B cell (primary cell): ENCODE data around the gene HOXA4. TPM values are rescaled to one million over a fixed set of nuclear protein-coding genes. Genes with fewer than 3 reads are reported as not detected.

ENCODE experiments used
- ATAC-seq: fragments of 200-7000 bp; cut with Tn5 transposase; one replicate; pipeline ENCODE4 v1.10.0; 2021; ENCODE audit warnings: low read depth, mild to moderate bottlenecking, moderate number of reproducible peaks, moderate library complexity
- CTCF ChIA-PET: fragments of 350-600 bp; sonication (Branson Sonifier 250); formaldehyde crosslinking; loops from one replicate; lab custom pipeline; 2021; ENCODE audit warnings: antibody characterized with exemption, inconsistent platforms; lab: Charles Lee
- POLR2A ChIA-PET: fragments of 350-600 bp; sonication (Branson Sonifier 250); formaldehyde crosslinking; loops from one replicate; lab custom pipeline; 2021; ENCODE audit warnings: antibody characterized with exemption; lab: Charles Lee
- DNase-seq: peaks from one replicate; pipeline ENCODE4 v3.0.0; 2013
- H2AFZ ChIP-seq: 2 replicates; pipeline ENCODE4 v1.6.1; 2012; ENCODE audit warnings: mild to moderate bottlenecking, low read depth, low read length; ENCODE audit not compliant: insufficient read depth, poor library complexity, severe bottlenecking
- H3K27ac ChIP-seq, 2 donors: 1 replicate in 1 of 2; 2 replicates in 1 of 2; pipeline ENCODE4 v1.5.1; 2012 to 2013; ENCODE audit warnings: low read length in 2 of 2, mild to moderate bottlenecking in 2 of 2, moderate library complexity in 1 of 2
- H3K27me3 ChIP-seq, 4 experiments: fragments of 200-600 bp in 1 of 4; sonication (generic) in 1 of 4; replicated peaks in 1 of 4; 1 replicate in 2 of 4; 2 replicates in 2 of 4; pipeline versions ENCODE4 v1.6.1 to v1.7.0; 2013 to 2016; ENCODE audit warnings: low read length in 3 of 4, mild to moderate bottlenecking in 2 of 4, mixed read lengths in 1 of 4, moderate library complexity in 1 of 4; ENCODE audit not compliant: insufficient read depth in 4 of 4, control insufficient read depth in 3 of 4; ENCODE audit errors: control extremely low read depth in 1 of 4
- H3K36me3 ChIP-seq, 2 experiments: replicated peaks in 1 of 2; 1 replicate in 1 of 2; 2 replicates in 1 of 2; pipeline versions ENCODE4 v1.6.1 to v1.7.1; 2013; ENCODE audit warnings: low read length in 1 of 2; ENCODE audit not compliant: insufficient read depth in 2 of 2, control insufficient read depth in 1 of 2; ENCODE audit errors: control extremely low read depth in 1 of 2, extremely low read depth in 1 of 2
- H3K4me1 ChIP-seq, 2 donors: fragments of 200-600 bp in 1 of 2; sonication (generic) in 1 of 2; 1 replicate in 1 of 2; 2 replicates in 1 of 2; pipeline versions ENCODE4 v1.5.1 to v1.6.1; 2013 to 2017; ENCODE audit warnings: low read length in 2 of 2; ENCODE audit not compliant: control insufficient read depth in 2 of 2, insufficient read depth in 2 of 2
- H3K4me2 ChIP-seq: replicated peaks from 2 replicates; pipeline ENCODE3; 2012; ENCODE audit warnings: mild to moderate bottlenecking, low read depth, low read length; ENCODE audit not compliant: poor library complexity, severe bottlenecking
- H3K4me3 ChIP-seq, 5 experiments: fragments of 200-600 bp in 1 of 5; sonication (generic) in 1 of 5; 1 replicate in 3 of 5; 2 replicates in 2 of 5; pipeline versions ENCODE4 v1.5.1 to v1.7.0; 2011 to 2016; ENCODE audit warnings: low read length in 4 of 5, mild to moderate bottlenecking in 4 of 5, low read depth in 2 of 5, control low read depth in 1 of 5, moderate library complexity in 1 of 5; ENCODE audit not compliant: insufficient read depth in 1 of 5; ENCODE audit errors: control extremely low read depth in 1 of 5, extremely low read depth in 1 of 5
- H3K79me2 ChIP-seq: fragments of 200-600 bp; sonication (generic); one replicate; pipeline ENCODE4 v1.6.0; 2016; ENCODE audit warnings: low read length; ENCODE audit not compliant: control insufficient read depth, insufficient read depth
- H3K9ac ChIP-seq: fragments of 200-600 bp; sonication (generic); 2 replicates; pipeline ENCODE4 v1.6.1; 2017; ENCODE audit warnings: mild to moderate bottlenecking, low read length, moderate library complexity
- H3K9me3 ChIP-seq, 3 donors: one replicate each; pipeline versions ENCODE4 v1.6.1 to v1.7.1; 2013; ENCODE audit warnings: low read length in 2 of 3; ENCODE audit not compliant: control insufficient read depth in 2 of 3, insufficient read depth in 1 of 3; ENCODE audit errors: control extremely low read depth in 1 of 3
- H4K20me1 ChIP-seq: 2 replicates; pipeline ENCODE4 v1.6.0; 2012; ENCODE audit warnings: mild to moderate bottlenecking, low read length; ENCODE audit not compliant: insufficient read depth, control insufficient read depth, poor library complexity, severe bottlenecking
- H3K27ac Mint-ChIP-seq: one replicate; pipeline ENCODE4 v1.8.0; 2021; ENCODE audit warnings: mixed read lengths
- H3K27me3 Mint-ChIP-seq: one replicate; pipeline ENCODE4 v1.8.0; 2021; ENCODE audit warnings: mixed read lengths
- H3K4me1 Mint-ChIP-seq: one replicate; pipeline ENCODE4 v1.8.0; 2021; ENCODE audit warnings: mixed read lengths
- H3K4me3 Mint-ChIP-seq: one replicate; pipeline ENCODE4 v1.8.0; 2021; ENCODE audit warnings: mixed read lengths
- H3K9me3 Mint-ChIP-seq: one replicate; pipeline ENCODE4 v1.8.0; 2022; ENCODE audit warnings: mixed read lengths; ENCODE audit not compliant: insufficient read depth
- EZH2 ChIP-seq: IDR thresholded peaks from 2 replicates; pipeline ENCODE4 v1.6.1; 2012; ENCODE audit warnings: borderline replicate concordance, low read depth, mild to moderate bottlenecking, moderate library complexity, low read length; ENCODE audit not compliant: insufficient read depth, poor library complexity, severe bottlenecking
- WGBS: methylation state at CpG from one replicate; pipeline ENCODE4 v1.1.5; 2013; ENCODE audit warnings: missing lambda C conversion rate; ENCODE audit not compliant: insufficient coverage; 5-methylcytosine and 5-hydroxymethylcytosine counted together
- intact Hi-C: fragments of 100-400 bp; cut with micrococcal nuclease; formaldehyde crosslinking; loops from one replicate; pipeline ENCODE4 v1.10.0; 2022
- polyA plus RNA-seq: library from polyadenylated mRNA; depleted of rRNA; stranded (reverse); fragments of >200 nt; gene quantifications from 2 replicates; pipeline ENCODE4 v1.2.3, GENCODE V29; 2012
- total RNA-seq, 2 donors: library from RNA; stranded (reverse); fragments of 120-200 nt in 1 of 2; gene quantifications; 1 replicate in 1 of 2; 2 replicates in 1 of 2; pipeline versions ENCODE4 v1.2.3 to v1.2.4, GENCODE V29; 2013 to 2022
- TF ChIP-seq, protein P1 (sequence below): fragments of 200-600 bp; IDR thresholded peaks from one replicate; pipeline ENCODE4 v1.8.0; 2022; ENCODE audit warnings: antibody characterized with exemption, mild to moderate bottlenecking

HOXA4 gene
- total and polyA plus RNA-seq, 2 donors (not counting 1 experiment from before 2014, with no cell fraction given) = 0.30 TPM; not detected in 1

DNA sequence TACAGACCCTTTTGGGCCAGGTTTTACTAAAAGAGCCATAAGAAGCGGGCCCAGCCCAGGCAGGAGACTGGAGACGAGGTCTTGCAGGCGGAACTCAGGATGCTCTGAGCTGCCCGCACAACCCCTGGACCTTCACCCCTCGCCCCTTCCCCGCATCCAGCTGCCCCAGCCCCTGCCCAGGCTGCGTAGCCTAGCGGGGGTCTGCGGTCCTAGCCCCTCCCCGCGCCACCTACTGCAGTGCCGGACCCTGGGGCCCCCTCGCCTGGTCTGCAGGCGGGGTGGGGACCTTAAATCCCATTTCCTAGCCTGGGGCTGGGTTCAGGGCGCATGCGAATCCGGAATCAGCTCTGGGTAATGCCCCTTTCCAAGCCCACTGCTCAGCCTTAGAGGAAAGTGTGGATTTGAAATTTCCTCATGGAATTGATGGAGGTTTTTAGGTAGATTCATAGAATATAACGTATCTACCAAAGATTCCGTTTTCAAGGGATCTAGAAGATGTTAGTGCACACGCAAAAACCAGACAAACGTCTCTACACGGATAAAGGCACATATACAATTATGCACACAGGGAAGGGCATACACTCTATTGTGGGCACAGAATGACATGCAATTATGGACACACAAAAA is 22.4 kb upstream of the HOXA4 start:
- Histone ChIP-seq H2AFZ (no peak overlapping the region), H3K36me3 (no peaks in the 10 kb centered on the region), H3K27me3 (peaks cover 1 to 98% (median 89%) of the 10 kb centered on the region in 4 experiments), H3K9me3 (peaks cover 0 to 89% (median 18%) of the 10 kb centered on the region in 3 donors), H3K27ac (no peak overlapping the region), H3K79me2 (no peaks in the 10 kb centered on the region), H3K4me1 (peaks cover 64 to 77% of the 10 kb centered on the region in 2 donors), H3K4me3 (no peak overlapping the region), H3K9ac (no peak overlapping the region), H4K20me1 (peaks cover 10% of the 10 kb centered on the region), H3K4me2 (peak overlapping the region; percentile 79)
- Mint-ChIP-seq H3K4me1 (peaks cover 44% of the 10 kb centered on the region), H3K4me3 (no peak overlapping the region), H3K27me3 (peaks cover 71% of the 10 kb centered on the region), H3K27ac (no peak overlapping the region), H3K9me3 (no peaks in the 10 kb centered on the region)
- ChIA-PET CTCF (interaction anchor here (0.8 to 6.9 kb wide), 5 partner anchors 9 to 1298 kb away, joined by 3 to 52 read pairs (median 3); no protein-coding TSS in a partner anchor), POLR2A (no interaction called here)
- intact Hi-C loops = loop anchor here (5.0 kb wide), 1 partner anchor 34 kb away; the partner anchor contains the start of gene HOXA11
- no peak for TF ChIP-seq EZH2
- TF ChIP-seq, protein P1, sequence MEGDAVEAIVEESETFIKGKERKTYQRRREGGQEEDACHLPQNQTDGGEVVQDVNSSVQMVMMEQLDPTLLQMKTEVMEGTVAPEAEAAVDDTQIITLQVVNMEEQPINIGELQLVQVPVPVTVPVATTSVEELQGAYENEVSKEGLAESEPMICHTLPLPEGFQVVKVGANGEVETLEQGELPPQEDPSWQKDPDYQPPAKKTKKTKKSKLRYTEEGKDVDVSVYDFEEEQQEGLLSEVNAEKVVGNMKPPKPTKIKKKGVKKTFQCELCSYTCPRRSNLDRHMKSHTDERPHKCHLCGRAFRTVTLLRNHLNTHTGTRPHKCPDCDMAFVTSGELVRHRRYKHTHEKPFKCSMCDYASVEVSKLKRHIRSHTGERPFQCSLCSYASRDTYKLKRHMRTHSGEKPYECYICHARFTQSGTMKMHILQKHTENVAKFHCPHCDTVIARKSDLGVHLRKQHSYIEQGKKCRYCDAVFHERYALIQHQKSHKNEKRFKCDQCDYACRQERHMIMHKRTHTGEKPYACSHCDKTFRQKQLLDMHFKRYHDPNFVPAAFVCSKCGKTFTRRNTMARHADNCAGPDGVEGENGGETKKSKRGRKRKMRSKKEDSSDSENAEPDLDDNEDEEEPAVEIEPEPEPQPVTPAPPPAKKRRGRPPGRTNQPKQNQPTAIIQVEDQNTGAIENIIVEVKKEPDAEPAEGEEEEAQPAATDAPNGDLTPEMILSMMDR = no peak
- ATAC-seq = no peak
- no peak for DNase-seq
- WGBS = 18% methylated on average over 12 of the region's 22 CpGs
